Fibroblast of skin of left biceps (primary cell): Measurements from ENCODE around the gene POLL.

Experiments
- DNase-seq, 2 experiments: peaks; one replicate each; pipeline ENCODE4 v3.0.0-alpha.2; 2013; ENCODE audit warnings: low read depth in 2 of 2

POLL gene

DNA sequence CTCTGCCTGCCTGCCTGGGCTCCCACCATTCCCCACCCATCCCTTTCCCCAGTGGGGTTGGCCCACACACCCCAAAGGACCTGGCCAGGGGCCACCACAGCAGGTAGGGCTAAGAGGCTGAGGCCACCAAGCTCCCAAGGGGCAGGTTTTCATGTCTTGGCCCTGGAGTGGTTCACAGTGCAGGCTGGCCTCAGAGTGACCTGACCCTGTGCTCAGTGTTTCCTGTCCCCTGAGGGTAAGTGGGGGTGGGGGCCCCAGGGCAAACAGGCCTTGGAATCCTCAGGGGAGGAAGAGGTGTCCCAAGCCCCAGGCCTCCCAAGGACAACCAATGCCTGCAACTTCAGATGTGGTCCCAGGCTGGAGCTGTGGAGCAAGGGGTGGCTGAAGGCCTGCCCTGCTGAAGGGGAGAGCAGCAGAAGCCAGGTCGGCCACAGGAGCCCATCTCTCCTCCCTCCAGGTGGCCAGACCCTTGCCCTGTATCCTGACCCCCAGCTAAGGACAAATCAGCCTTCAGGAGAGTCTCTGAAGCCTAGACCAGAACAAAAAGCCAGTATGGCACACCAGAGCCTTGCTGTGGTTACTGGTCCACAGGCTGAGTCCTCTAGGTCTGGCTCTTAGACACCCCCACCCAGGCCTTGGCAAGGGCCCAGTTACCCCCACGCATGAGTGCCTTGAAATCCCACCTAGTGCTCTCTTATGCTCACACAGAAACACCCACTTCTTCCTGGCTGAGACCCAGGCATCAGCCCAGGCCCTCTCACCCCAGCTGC, 27.6 kb downstream of the POLL start:
- no peak for DNase-seq

DNA sequence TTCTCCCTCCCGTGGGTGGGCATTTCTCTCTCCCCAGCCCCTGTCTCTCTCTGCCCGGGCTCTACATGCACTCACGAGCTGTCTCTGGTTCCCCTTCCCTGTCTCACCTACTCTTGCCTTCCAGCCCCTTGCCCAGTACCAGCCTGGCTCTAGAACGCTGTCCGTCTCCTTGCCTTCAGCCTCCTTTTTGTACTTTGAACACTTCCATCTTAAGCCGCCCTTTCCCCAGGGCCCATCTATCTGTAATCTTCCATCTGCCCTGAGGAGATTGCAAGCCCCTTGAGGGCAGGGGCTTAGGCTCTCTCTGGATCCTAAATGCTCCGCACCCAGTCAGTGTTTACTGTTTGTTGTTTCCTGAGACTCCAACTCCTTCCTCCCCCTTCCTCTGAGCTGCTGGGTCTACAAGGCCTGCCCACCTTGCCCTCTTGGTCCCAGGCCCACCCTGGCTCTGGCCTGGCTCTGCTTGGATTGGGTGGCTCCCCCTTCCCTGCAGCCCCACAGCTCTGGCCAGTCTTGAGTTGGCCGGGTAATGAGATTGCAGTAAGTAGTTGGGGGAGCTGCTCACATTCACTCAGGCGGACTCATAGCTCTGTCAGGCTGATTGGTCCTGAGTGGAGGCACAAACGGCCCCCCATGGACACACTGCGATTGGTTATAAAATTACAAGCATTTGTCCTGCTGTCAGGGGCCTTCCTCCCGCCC, 28.3 kb downstream of the POLL start:
- no peak for DNase-seq

DNA sequence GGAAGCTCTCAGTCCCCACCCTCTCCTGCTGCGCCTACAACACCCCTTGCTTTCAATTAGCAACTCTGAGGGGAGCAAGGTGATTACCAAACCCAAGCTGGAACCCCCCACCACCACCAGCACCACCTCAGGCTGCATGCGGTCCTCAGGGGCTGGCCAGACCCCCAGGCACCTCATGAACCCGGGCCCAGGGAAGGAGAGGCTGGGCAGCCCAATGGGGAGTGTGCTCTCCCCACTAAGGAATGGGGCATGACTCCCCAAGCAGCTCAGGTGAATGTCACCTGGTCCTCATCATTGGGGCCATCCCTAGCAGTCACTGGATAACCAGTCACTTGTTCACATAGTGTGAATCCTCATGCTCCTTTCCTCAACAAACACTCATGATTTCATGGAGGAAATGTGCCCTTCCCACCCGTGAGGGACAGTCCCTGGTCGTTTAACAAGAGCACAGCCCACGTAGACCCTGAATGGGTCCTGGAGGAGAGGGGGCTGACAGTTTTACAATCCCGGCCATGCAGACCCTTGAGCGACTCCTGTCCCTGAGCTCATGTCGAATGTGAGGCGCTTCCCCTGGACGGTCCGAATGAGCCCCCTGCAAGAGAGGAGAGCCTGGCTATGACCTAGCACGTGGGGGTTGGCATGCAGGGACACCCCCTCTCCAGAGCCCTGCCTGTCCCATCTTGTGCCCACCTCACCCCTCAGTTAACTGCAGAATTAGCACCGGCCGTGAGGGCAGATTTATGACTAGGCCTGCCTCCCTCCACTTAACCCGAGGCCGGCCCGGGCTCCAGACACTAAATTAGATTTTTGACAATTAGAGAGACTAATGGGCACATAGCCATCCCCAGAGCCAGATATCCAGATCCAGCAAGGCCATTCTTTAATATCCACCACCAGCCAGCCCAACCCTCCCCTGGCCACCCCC, 29.1 kb downstream of the POLL start:
- DNase-seq, result no peak

DNA sequence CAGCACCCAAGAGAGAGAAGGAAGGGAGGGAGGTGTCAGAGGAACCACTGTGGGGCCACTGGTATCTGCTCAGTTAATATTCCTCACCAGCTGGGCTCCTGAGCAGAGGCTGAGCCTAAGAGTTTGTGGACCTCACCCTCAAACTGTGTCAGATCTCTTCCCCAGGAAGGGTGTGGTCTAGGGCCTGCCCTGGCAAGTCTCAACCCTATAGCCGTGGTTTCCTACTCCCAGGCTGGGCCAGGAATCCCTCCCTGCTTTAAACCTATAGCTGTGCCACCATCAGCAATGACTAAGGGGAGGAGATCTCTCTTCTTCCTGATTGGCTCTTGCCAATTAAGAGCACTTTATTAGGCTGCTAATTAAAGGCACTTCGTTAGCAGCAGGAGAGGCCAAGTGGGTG, 29.9 kb downstream of the POLL start:
- no peak for DNase-seq

DNA sequence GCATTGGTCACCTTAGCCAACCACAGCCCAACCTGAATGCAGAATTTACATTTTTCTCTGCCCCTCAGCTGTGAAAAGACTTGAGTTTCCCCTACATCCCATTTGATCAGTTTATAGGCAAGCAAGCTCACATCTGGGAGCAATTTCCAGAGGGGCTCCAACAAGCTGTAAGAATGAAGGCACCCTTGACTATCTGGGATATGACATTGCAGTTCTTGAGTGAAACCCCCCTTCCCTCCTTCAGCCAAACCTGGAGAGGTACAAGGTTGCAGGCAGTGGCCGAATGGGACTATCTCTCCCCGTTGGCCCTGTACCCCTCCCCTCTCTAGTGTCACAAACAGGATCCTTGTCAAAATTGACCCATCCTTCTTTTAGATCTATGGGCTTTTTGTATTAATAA, 30.5 kb downstream of the POLL start:
- no peak for DNase-seq

DNA sequence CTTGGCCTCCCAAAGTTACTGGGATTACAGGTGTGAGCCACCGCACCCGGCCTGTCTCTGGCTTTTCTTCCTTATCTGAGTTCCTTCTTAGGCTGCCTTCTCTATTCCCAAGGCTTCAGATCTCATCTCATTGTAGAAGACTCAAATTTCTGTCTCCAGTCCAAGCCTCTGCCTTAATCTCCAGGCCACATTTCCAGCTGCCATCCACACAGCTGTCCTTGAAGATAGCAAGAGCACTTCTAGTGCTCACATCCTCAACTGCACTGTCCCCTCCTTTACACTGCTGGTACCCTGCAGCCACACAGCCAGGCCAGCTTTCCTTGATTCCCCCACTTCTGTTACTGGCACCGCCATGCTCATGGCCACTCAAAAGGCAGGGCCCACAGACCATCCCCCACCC, 35.6 kb downstream of the POLL start:
- DNase-seq, result no peak

DNA sequence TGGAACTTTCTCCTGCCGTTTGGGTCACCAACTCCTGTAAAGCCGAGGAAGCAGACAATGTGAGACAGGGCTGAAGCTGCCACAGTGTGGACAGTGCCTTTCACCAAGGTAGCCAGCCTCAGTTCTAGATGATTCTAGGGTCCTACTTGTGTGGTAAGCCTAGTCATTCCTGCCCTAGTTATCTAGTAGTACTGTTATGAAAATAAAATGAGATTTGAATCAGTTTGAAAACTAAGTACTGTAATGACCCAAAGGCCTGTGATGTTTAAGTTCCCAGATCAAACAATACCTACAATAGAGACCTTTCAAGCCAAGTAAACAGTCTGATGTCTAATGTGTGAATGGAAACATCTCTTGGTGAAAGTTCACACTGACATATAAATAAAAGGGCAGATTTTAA, 37.1 kb downstream of the POLL start:
- no peak for DNase-seq

DNA sequence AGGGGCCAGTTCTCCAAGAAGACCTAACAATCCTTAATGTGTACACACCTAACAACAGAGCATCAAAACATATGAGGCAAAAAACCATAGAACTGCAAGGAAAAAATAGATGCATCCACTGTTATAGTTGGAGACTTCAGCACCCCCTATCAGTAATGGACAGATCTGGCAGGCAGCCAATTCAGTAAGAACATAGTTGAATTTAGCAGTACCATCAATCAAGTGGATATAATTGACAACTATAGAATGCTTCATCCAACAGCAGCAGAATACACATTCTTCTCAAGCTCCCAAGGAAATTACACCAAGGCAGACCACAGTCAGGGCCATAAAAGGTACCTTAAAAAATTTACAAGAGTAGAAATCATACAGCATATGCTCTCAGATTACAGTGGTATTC, 42.2 kb downstream of the POLL start:
- no peak for DNase-seq

DNA sequence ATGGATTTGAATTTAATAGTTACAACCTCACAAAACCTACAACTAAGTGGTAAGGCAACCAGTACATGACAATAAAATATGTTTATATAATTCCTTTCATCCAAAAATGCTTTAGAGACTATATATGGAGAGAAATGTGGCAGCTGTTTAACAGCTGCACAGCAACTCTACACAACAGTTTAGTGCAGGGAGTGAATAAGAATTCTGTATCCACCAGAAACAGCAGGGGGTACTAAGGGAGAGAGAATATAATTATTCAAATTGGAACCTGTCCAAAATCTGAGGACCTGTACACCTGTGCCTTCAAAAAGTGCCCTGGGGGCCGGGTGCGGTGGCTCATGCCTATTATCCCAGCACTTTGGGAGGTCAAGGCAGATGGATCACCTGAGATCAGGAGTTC, 49.6 kb downstream of the POLL start:
- DNase-seq, result no peak

DNA sequence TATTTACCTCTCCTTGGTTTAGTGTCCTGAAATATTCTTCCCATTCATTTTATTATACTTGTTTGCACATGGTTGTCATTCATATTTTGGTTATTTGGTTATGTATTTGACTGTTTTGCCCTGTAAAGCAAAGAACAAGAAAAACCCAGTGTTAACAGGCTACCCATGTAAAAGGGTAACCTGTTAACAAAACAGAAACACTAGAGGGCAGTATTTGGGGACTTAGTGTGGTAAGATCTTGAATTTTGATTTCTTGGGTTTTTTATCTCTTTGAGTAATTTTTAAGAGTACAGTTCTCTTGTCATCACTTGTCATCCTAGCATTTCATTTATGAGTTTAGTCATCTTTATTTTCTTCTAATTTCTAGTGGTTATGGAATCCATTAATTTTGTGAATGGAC, 51.3 kb downstream of the POLL start:
- no peak for DNase-seq

DNA sequence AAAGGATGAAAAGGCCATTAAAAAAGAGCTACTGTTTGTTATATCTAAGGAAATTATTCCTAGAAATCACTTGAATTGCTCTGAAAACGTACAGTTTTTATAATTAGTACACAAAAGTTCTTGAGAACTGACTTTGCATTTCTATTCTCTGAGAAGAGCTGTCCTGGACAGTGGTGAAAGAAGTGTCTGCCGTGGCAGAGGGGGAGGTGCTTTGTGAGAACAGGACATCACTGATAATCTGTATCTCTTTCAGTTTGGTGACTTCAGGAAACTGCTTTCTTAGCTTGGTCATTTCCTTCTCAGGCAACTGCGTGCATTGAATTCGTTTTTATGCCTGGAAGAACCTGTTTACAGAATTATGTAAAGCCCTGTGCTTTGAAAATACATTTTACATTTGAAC, 52.1 kb downstream of the POLL start:
- no peak for DNase-seq

DNA sequence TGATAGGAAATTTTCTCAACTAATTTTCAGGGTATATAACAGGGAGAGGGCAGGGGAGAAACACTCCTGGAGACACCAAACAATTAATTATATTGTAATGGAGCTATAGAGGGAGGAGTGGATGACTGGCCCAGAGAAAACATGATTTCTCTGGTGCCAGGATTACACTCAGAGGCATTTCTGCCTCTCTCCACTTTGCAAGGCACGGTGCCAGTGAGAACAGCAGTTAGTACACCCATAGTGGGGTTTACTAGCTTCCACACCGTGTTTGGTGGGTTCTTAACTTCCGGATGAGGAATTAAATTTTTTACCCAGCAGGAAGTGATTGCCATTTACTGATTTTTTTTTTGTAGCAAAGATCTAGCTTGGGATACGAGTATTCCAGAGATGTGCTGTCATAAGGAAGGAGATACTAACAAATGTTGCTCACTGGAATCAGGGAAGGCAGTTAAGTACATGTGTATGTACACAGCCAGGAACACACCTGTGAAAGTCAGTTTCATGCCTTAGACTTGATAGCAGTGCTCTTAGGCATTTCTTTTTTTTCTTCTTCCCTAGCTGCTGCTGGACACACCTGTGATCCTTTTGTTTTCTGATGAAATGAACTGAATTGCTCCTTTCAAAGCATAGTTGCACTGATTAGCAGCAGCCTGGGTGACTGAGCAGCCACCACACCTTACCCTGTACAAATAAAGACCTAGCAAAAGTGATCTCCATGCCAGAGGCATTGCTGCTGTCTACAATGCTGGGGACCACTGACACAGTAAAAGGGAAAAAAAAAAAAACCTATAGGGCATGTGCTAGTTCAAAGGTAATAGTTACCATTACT, 58.1 kb downstream of the POLL start:
- DNase-seq, result no peak

DNA sequence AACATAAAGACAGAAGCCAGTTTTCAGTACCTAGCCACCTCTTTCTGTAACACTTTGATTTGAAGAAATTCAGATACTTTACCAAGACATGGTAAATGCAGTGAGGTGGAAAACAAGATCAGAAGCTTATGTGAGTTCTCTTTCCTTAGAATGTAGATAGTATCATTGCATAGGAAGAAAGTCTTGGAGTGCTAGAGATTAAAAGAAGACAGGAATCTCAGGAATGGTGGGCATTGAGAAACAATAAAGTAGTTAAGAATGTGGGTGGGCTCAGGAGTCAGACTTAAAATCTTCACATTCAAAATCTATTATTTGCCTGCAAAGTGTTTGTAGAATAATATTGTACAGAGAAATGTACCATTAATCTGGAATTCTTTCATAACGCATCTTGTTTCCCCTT, 58.9 kb downstream of the POLL start:
- no peak for DNase-seq
